ENCODE data around the gene LYST. TPM values are rescaled to one million over a fixed set of nuclear protein-coding genes. Genes with fewer than 3 reads are reported as not detected.

The LYST gene
- total RNA-seq, 1 experiment from 2014 or later: 23.9 TPM

DNA sequence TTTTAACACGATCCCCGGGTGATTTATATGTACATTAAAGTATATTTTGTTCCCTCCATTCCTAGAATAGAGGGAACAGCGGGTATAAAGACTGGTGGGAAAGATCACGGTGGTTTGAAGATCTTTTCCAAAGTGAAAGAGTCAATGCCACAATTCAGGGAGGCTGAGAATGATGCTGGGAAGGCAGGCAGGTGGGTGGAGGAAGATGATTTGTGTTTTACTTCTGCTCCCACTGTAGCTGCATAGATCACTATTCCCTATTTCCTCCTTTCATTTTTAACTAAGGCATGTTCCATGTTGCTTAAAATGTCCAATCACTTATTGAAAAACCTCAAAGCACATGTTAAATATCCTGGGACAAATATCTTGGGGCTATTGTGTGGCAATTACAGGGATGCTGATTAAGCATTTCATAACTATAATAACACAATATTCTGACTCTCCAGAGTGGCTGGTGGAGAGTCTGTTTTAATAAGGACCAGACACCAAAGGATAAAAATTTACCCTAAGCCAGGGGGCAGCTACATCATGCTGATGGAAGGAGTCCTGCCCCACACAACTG, 8.4 kb upstream of the LYST start:
- Mint-ChIP-seq H3K27me3 (ENCODE audit: insufficient read depth, unreplicated experiment) (no peaks in the 10 kb centered on the region), H3K4me1 (ENCODE audit: insufficient read depth, unreplicated experiment) (peaks cover 9% of the 10 kb centered on the region), H3K9me3 (ENCODE audit: unreplicated experiment) (no peaks in the 10 kb centered on the region), H3K27ac (ENCODE audit: low read depth, unreplicated experiment) (no peak overlapping the region), H3K36me3 (ENCODE audit: insufficient read depth, unreplicated experiment) (no peaks in the 10 kb centered on the region), H3K4me3 (ENCODE audit: unreplicated experiment) (no peak overlapping the region)
- no peak for TF ChIP-seq CTCF (IDR thresholded peaks at IDR 0.05; ENCODE audit: unreplicated experiment)
- BruUV-seq (replicated peaks): no TSS peak
- POLR2A ChIA-PET: interaction anchor here (0.7 to 3.4 kb wide), 7 partner anchors 9 to 57 kb away, joined by 3 to 22 read pairs (median 7); partner anchors contain the start of gene LYST
- intact Hi-C loops (cut with micrococcal nuclease): no loop called here
- peak; percentile 18 for DNase-seq (ENCODE audit: unreplicated experiment)
- CTCF ChIA-PET: interaction anchor here (0.8 to 1.8 kb wide), 4 partner anchors 10 to 361 kb away, joined by 3 to 9 read pairs (median 4); no protein-coding TSS in a partner anchor

DNA sequence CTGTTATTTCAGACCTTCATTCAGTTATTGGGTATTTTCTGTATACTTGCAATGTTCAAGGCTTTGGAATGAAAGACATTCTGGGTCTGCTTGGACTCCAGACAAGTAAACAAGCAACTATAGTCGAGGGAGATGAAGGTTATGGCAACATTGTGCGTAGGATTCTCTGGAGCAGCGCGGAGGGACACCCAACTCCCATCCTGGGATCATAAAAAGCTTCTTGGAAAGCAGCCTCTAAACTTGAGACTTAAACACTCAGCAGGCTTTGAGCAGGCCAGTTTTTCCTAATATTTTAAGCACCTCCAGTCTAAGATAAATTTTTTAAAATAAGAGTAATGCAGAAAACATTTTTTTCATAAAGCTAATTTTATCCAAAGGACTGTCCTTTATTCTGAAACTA, 7.6 kb upstream of the LYST start:
- no TSS peak for BruUV-seq (replicated peaks)
- H3K4me1 Mint-ChIP-seq (ENCODE audit: insufficient read depth, unreplicated experiment): peaks cover 8% of the 10 kb centered on the region
- H3K27me3 Mint-ChIP-seq (ENCODE audit: insufficient read depth, unreplicated experiment): no peaks in the 10 kb centered on the region
- no peak for DNase-seq (ENCODE audit: unreplicated experiment)
- no peak overlapping the region for H3K27ac Mint-ChIP-seq (ENCODE audit: low read depth, unreplicated experiment)
- H3K36me3 Mint-ChIP-seq (ENCODE audit: insufficient read depth, unreplicated experiment): no peaks in the 10 kb centered on the region
- H3K9me3 Mint-ChIP-seq (ENCODE audit: unreplicated experiment): no peaks in the 10 kb centered on the region
- TF ChIP-seq CTCF (IDR thresholded peaks at IDR 0.05; ENCODE audit: unreplicated experiment): no peak
- H3K4me3 Mint-ChIP-seq (ENCODE audit: unreplicated experiment): no peak overlapping the region
- intact Hi-C loops (cut with micrococcal nuclease): no loop called here
- ChIA-PET POLR2A (interaction anchor here (1.1 to 3.4 kb wide), 4 partner anchors 8 to 43 kb away, joined by 3 to 22 read pairs (median 7); partner anchors contain the start of gene LYST), CTCF (interaction anchor here (1.5 to 1.8 kb wide), 3 partner anchors 9 to 98 kb away, joined by 3 to 9 read pairs (median 4); no protein-coding TSS in a partner anchor)

DNA sequence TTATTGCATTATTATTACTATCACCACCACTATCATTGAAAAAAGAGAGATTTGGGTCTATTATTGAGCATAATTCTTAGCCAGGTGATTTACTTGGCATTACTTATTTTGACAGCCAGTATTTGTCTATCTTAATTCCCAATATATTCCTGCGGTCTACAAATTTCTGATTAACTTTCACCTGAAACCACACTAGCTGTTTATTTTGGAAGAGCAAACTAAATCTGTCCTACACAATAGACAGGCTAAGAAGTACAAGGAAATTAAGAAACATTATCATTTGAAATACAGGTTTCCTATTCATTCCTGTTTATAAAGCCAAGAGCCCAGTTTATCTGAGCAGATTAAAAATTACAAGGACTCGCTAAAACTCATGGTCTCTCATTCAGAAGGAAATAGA, 6.9 kb upstream of the LYST start:
- no peaks in the 10 kb centered on the region for H3K27me3 Mint-ChIP-seq (ENCODE audit: insufficient read depth, unreplicated experiment)

GRCh38 chr1:235873045-235873444, 6.3 kb upstream of the LYST start:
- H3K36me3 Mint-ChIP-seq (ENCODE audit: insufficient read depth, unreplicated experiment): no peaks in the 10 kb centered on the region
- POLR2A ChIA-PET: interaction anchor here (1.3 kb wide), 1 partner anchor 10 kb away, joined by 3 read pairs; no protein-coding TSS in a partner anchor
- CTCF ChIA-PET: no interaction called here
- intact Hi-C loops (cut with micrococcal nuclease): no loop called here
- H3K4me3 Mint-ChIP-seq (ENCODE audit: unreplicated experiment): no peak overlapping the region
- DNase-seq (ENCODE audit: unreplicated experiment): no peak
- H3K27me3 Mint-ChIP-seq (ENCODE audit: insufficient read depth, unreplicated experiment): no peaks in the 10 kb centered on the region
- no peaks in the 10 kb centered on the region for H3K9me3 Mint-ChIP-seq (ENCODE audit: unreplicated experiment)
- no TSS peak for BruUV-seq (replicated peaks)
- no peak overlapping the region for H3K27ac Mint-ChIP-seq (ENCODE audit: low read depth, unreplicated experiment)
- TF ChIP-seq CTCF (IDR thresholded peaks at IDR 0.05; ENCODE audit: unreplicated experiment): no peak
- H3K4me1 Mint-ChIP-seq (ENCODE audit: insufficient read depth, unreplicated experiment): peaks cover 8% of the 10 kb centered on the region

More for the DNA sequence above, 6.9 kb upstream of the LYST start:
- ChIA-PET POLR2A (interaction anchor here (1.3 kb wide), 1 partner anchor 9 kb away, joined by 3 read pairs; no protein-coding TSS in a partner anchor), CTCF (no interaction called here)
- DNase-seq (ENCODE audit: unreplicated experiment): no peak
- H3K4me1 Mint-ChIP-seq (ENCODE audit: insufficient read depth, unreplicated experiment): peaks cover 8% of the 10 kb centered on the region
- H3K9me3 Mint-ChIP-seq (ENCODE audit: unreplicated experiment): no peaks in the 10 kb centered on the region
- H3K27ac Mint-ChIP-seq (ENCODE audit: low read depth, unreplicated experiment): no peak overlapping the region
- H3K36me3 Mint-ChIP-seq (ENCODE audit: insufficient read depth, unreplicated experiment): no peaks in the 10 kb centered on the region
- TF ChIP-seq CTCF (IDR thresholded peaks at IDR 0.05; ENCODE audit: unreplicated experiment): no peak
- intact Hi-C loops (cut with micrococcal nuclease): no loop called here
- BruUV-seq (replicated peaks): no TSS peak
- H3K4me3 Mint-ChIP-seq (ENCODE audit: unreplicated experiment): no peak overlapping the region
